Ishikawa (cell line): ENCODE data around the gene SLC25A19.

Experiments used
- CEBPB ChIP-seq: IDR thresholded peaks from 2 replicates; pipeline ENCODE4 v1.6.1; 2012
- CREB1 ChIP-seq: IDR thresholded peaks from 2 replicates; pipeline ENCODE4 v1.6.1; 2012; ENCODE audit warnings: low read depth
- EGR1 ChIP-seq: IDR thresholded peaks from 2 replicates; pipeline ENCODE4 v1.6.1; 2012
- EP300 ChIP-seq: IDR thresholded peaks from 2 replicates; pipeline ENCODE4 v1.6.1; 2012; ENCODE audit warnings: borderline replicate concordance
- FOXM1 ChIP-seq: IDR thresholded peaks from 2 replicates; pipeline ENCODE4 v1.6.1; 2012; ENCODE audit warnings: low read depth, borderline replicate concordance
- NFIC ChIP-seq: IDR thresholded peaks from 2 replicates; pipeline ENCODE4 v1.6.1; 2012
- RAD21 ChIP-seq: IDR thresholded peaks from 2 replicates; pipeline ENCODE4 v1.6.1; 2012; ENCODE audit warnings: low read depth
- REST ChIP-seq: IDR thresholded peaks from 2 replicates; pipeline ENCODE4 v1.6.1; 2012; ENCODE audit warnings: low read depth, mild to moderate bottlenecking
- TAF1 ChIP-seq: IDR thresholded peaks from 2 replicates; pipeline ENCODE4 v1.6.1; 2012; ENCODE audit warnings: low read depth, mild to moderate bottlenecking
- TCF12 ChIP-seq: IDR thresholded peaks from 2 replicates; pipeline ENCODE4 v1.6.1; 2012; ENCODE audit warnings: low read depth
- TEAD4 ChIP-seq: IDR thresholded peaks from 2 replicates; pipeline ENCODE4 v1.6.1; 2012
- YY1 ChIP-seq: IDR thresholded peaks from 2 replicates; pipeline ENCODE4 v1.6.1; 2012; ENCODE audit warnings: low read depth
- ZBTB7A ChIP-seq: IDR thresholded peaks from 2 replicates; pipeline ENCODE4 v1.6.1; 2012; ENCODE audit warnings: low read depth
- TF ChIP-seq, protein P1 (sequence below): IDR thresholded peaks from 2 replicates; pipeline ENCODE4 v1.6.1; 2012
- TF ChIP-seq, protein P2 (sequence below): IDR thresholded peaks from 2 replicates; pipeline ENCODE4 v1.6.1; 2012

Gene SLC25A19

DNA sequence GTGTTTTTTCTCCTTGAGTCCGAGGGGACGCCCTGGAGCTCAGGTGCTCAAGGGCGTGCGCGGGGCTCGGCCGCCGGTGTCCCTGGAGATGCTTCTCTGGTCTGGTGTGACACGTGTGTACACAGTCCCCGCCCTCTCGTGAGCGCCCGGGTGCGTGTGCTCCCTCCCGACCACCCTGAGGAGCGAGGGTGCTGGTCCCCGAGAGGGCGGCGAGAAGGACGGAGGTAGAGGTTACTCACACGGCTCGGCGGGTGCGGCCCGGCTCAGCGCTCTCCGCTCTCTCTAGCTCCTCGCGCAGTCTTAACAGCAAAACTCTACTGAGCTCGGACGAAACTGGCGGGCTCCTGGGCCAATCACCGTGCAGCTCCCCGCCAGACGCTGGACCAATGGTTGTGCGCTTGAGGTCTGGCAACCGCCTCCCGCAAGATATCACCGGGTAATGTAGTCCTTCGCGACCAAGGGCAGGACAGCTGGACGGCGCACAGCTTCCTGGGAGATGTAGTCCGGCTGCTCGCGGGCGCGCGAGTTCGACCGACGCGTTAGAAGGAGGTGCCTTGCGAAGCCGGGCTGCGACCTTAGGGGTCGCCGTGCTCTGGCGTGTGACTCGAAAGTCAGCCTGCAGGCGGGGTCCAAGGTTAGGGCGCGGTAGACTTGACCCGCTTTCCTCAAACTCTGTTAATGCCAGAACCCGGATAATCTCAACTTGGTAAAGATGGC lies at the start of gene SLC25A19:
Gene SLC25A19 (minus strand): TSS at position 319 of the 717 bp plus-strand sequence. CDS start 2,669 bp downstream, outside the sequence.
- TF ChIP-seq NFIC = no peak
- TF ChIP-seq YY1 = peak; percentile 82
- TF ChIP-seq ZBTB7A = peak; percentile 88
- TF ChIP-seq FOXM1 = peak; percentile 18; the same call in 1 of the 2 replicates
- TF ChIP-seq TCF12 = peak; percentile 69
- TF ChIP-seq, protein P1, sequence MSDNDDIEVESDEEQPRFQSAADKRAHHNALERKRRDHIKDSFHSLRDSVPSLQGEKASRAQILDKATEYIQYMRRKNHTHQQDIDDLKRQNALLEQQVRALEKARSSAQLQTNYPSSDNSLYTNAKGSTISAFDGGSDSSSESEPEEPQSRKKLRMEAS = peak; percentile 92
- TF ChIP-seq REST = no peak
- no peak for TF ChIP-seq CEBPB
- TF ChIP-seq EP300 = no peak
- 0 out of 2 replicates have a peak, but pooled peaks have one; percentile 19 for TF ChIP-seq EGR1
- TF ChIP-seq RAD21 = peak; percentile 14; the same call in 1 of the 2 replicates
- TF ChIP-seq, protein P2, sequence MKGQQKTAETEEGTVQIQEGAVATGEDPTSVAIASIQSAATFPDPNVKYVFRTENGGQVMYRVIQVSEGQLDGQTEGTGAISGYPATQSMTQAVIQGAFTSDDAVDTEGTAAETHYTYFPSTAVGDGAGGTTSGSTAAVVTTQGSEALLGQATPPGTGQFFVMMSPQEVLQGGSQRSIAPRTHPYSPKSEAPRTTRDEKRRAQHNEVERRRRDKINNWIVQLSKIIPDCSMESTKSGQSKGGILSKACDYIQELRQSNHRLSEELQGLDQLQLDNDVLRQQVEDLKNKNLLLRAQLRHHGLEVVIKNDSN = peak; percentile 58
- TF ChIP-seq TEAD4 = peak; percentile 28; the same call in 1 of the 2 replicates
- TF ChIP-seq CREB1 = peak; percentile 65
- peak; percentile 87 for TF ChIP-seq TAF1

DNA sequence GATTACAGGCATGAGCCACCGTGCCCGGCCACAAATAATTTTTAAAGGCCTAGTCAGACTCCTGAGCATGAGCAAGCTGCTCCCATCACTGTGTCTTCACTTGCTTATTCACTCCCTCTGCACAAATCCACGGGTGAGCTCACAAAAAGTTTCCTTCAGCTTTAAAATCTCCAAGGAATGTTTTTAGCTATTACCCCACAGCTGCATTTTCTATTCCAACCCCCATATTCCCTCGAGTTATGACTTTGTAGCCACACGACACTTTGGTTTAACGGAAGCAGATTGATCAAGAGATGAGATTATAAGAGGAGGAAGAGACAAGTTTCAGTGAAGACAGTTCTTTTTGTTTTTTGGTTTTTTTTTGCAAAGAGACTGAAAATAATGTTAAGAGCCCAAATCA lies 49.1 kb upstream of the SLC25A19 start:
- no peak for TF ChIP-seq TEAD4
- TF ChIP-seq, protein P1 = no peak
- TF ChIP-seq CEBPB = no peak
- no peak for TF ChIP-seq ZBTB7A
- TF ChIP-seq YY1 = no peak
- TF ChIP-seq, protein P2 = no peak
- TF ChIP-seq FOXM1 = no peak
- no peak for TF ChIP-seq NFIC
- no peak for TF ChIP-seq RAD21
- TF ChIP-seq TAF1 = no peak
- no peak for TF ChIP-seq TCF12

DNA sequence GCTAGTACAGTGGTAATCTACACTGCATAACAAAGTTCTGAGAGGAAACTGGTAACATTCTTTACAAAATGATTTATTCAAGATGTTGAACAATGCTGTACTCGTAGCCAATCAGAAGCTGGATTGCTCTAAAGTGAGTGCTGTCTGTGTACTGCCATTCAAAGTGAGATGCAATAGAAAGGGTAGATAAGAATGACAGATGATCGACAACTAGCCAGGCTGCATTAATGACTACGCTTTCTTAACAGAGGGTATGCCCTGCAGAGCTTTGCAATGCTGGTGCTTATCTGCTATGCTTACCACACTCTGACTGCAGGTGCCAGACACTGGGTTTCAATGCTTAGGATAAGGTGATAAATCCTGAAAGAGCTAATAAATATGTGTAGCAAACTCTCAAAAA lies 46.1 kb upstream of the SLC25A19 start:
- TF ChIP-seq FOXM1 = no peak
- no peak for TF ChIP-seq CREB1
- no peak for TF ChIP-seq TAF1
- TF ChIP-seq YY1 = no peak
- TF ChIP-seq EP300 = no peak
- no peak for TF ChIP-seq NFIC
- TF ChIP-seq TCF12 = no peak
- TF ChIP-seq RAD21 = no peak
- TF ChIP-seq, protein P1 = no peak
- TF ChIP-seq, protein P2 = no peak
- TF ChIP-seq REST = no peak
- no peak for TF ChIP-seq CEBPB
- TF ChIP-seq TEAD4 = no peak
- no peak for TF ChIP-seq EGR1
- TF ChIP-seq ZBTB7A = no peak

GRCh38 chr17:75334723-75335122 lies 45.5 kb upstream of the SLC25A19 start:
- TF ChIP-seq TAF1 = no peak
- no peak for TF ChIP-seq EGR1
- no peak for TF ChIP-seq EP300
- no peak for TF ChIP-seq RAD21
- TF ChIP-seq, protein P1 = no peak
- no peak for TF ChIP-seq REST
- no peak for TF ChIP-seq TEAD4
- TF ChIP-seq NFIC = no peak
- no peak for TF ChIP-seq ZBTB7A
- no peak for TF ChIP-seq CEBPB
- no peak for TF ChIP-seq CREB1
- TF ChIP-seq FOXM1 = no peak
- no peak for TF ChIP-seq TCF12
- TF ChIP-seq YY1 = no peak
- TF ChIP-seq, protein P2 = no peak
